GM18511 (cell line): ENCODE data around the gene AIG1.
"Not testable (repeated sequence)": the region's sequence is repeated elsewhere in the genome, so short reads cannot be mapped to it uniquely, and the experiment has no call there.

Source experiments
- ATAC-seq: cut with Tn5 transposase; IDR thresholded peaks from one replicate; pipeline ENCODE4 v1.9.1; 2021; ENCODE audit warnings: mild to moderate bottlenecking, moderate library complexity; ENCODE audit not compliant: unreplicated experiment

AIG1 gene

DNA sequence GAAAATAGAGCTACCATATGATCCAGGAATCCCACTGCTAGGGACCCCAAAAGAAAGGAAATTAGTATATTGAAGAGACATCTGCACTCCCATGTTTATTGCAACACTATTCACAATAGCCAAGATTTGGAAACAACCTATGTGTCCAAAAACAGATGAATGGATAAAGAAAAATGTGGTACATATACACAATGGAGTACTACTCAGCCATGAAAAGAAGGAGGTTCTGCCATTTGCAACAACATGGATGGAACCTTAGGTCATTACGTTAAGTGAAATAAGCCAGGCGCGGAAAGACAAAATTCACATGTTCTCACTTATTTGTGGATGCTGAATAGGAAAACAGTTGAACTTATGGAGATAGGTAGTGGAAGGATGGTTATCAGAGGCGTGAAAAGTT lies 252.5 kb downstream of the AIG1 start:
- ATAC-seq, result no peak

DNA sequence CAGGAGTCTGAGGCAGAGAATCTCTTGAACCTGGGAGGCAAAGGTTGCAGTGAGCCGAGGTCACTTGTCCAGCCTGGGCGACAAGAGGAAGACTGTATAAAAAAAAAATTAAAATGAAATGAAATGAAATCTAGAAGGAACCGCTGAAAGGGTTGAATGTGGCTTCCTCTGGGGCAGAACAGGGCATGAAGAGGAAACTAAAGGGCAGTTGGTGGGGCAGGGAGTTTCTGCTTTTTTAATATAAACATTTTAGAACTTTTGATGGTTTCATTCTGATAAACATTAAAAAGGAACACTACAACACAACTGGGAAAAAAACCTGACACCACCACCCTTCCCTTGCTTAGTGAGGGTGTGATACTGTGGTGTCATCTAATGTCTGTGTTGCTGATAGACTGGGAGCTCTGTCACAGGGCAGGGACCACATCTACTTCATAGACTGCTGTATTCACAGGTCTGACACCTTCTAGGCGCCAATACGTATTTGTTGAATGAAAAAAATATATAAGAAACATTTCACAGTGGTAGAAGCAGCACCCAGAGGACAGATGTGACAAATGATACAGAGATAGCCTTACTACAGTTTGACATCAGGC lies 260.9 kb downstream of the AIG1 start:
- ATAC-seq, result no peak

DNA sequence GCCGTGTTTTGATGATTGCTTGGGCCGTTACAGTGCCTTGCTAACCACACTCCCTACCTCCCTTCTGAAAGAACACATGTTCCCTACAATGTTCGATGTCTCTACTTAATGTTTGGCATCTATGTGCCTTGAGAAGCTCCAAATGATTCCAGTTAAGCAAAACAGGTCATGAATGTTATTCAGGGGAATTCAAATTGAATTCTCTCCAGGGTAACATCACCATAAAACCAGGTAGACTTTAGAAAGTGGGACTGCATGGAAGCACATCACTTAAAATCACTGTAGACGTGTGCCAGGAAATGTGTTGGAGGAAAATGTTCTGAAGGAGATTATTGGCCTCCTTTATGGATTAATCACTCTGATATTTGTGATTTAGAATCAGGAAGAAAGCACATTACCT lies 261.7 kb downstream of the AIG1 start:
- no peak for ATAC-seq

DNA sequence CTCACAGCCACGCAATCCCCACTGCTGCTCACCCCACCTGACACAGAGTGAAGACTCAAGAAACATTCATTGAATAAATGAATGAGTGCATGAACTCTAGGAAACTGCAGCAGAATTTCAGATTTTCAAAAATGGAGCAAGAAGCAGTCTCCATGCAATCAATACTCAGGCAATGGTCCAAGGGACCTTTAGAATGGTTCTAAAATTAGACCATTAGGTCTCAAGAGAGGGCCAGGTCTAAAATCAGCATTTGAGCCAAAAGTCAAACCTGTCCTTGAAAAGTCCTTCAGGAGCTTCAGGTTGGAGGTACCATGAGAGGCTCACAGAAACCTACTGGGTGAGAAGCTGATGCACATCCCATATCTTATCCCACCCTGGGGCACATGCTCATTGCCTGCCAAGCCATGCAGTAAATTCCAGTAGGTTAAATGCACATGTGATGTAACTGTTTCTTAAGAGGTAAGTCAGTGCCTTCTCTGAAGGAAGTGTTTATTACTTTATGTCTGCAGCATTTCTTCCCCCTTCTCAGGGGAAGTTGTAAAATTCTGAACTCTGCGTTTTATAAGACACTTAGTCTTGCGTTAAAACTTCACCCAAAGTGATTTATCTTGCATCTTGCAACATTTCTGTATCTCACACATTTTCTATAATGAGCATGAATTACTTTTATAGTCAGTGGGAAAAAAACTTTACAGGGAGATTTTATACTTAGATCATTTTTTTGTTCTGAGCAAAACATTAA lies 263.2 kb downstream of the AIG1 start:
- no peak for ATAC-seq

DNA sequence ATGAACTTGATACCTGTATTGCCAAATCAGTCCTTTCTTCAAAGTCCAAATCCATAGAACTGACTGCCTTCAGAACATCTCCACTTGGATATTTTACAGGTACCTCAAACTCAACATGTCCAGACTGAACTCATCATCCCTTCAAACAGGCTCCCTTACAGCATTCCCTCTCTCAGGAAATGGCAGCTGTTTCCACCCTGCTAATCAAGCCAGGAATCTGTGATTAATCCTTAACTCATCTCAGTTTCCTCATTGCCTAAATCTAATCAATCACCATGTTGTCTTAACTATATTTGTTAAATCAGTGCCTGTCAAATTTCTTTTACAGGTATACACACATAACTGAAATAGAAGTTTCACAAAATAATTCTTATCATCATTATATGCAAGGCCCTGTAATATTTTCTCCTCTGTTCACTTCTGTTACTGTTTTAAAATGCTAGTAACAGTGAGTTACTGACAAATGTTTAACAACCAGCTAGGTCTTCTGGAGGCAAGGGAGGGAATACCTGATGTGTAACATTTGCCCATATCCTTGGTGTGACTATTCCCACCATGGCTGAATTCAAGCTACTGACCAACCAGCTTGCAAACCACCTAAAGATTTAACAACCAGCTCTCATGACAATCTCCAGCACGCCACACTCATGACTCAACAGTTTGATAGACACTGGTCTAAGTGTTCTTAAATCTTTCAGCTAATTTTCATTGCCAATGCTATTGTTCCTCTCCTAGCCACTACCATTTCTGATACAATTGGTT lies 264.9 kb downstream of the AIG1 start:
- no peak for ATAC-seq

DNA sequence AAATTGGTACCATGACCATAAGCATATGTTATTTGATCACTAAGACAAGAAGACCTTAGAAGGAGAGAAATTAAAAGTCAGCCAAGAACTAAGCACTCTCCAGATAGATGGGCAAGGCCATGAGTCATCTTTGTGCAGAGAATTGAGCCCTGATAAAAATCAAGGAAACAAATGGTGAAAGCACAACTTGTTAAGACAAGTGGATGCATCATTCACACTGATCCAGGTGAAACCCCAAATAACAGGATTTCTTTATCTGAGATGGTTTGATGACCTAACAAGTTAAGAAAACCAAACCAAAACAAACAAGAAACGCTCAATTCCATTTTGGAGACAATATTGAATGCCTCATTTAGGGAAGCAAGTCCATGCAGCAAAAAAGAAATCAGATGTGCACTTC lies 268.2 kb downstream of the AIG1 start:
- ATAC-seq, result no peak

DNA sequence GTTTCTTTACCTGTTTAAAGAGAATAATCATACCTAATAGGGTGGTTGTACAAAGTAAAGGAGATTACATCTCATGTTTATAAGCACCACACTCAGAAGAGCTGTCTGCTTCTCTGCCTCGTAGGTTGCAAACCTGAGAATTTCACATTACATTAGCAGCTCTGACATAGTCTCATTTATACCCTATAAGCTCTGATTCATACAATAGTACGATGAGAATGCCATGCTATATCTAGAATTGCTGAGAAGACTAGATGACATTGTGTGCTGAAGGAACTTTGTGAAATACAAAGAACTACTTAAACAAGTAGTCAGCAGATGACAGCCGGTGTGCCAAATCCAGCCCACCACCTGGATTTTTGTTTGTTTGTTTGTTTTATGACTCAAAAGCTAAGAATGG lies 268.6 kb downstream of the AIG1 start:
- ATAC-seq, result no peak

DNA sequence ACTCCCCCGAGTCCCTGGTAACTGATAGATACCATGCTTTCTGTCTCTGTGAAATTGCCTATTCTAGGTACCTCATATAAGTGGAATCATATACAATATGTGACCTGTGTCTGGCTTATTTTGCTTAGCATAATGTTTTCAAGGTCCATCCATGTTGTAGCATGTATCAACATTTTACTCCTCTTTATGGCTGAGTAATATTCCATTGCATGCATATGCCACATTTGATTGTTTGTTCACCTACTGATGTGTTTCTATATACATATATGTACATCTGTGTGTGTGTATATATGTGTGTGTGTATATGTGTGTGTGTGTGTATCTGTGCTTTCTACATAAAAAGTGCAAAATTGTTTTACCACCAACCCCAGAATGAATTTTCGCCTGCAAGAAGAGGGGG lies 270.7 kb downstream of the AIG1 start:
- ATAC-seq, result no peak

DNA sequence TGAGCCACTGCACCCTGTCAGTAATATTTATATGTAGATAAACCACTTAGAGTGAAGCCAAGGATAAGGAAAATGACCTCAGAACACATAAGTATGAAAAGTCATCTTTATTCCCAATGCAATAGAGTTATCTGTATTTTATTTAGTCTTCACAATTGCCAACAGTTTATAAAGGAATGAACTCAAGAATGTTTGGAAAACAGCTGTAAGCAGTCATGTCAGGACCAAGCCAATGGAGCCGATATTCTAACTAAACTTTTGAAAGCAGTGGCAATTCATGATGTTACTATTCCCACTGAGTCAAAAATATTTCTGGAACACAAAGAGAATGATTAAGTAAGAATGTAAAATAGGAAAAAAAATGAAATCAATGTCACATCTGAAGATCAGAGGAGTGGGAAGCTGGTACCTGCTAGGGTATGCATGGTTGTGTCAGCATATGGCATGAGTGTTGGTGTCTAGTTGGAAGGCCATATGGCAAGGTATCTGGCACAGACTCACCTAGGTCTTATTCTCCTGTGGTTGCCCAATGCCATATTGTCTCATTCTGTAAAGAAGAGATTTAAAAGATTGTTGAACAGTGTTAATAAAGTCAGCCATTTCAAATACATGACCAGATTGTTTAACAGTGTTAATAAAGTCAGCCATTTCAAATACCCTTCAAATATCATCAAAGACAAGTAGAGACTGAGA lies 271.6 kb downstream of the AIG1 start:
- no peak for ATAC-seq

DNA sequence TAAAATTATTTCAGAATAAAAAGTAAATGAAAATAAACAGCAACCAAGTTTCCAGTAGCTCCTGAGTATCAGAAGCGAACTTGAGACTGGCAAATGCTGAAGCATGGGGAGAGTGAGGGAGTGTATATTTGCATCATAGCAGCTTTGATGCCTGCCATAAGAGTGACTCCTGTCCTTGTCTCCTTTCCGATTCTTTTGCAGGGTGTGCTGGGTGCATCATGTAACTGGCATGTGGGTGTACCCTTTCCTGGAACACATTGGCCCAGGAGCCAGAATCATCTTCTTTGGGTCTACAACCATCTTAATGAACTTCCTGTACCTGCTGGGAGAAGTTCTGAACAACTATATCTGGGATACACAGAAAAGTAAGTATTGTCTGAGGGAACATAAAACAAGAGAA lies 272.4 kb downstream of the AIG1 start:
- no peak for ATAC-seq

DNA sequence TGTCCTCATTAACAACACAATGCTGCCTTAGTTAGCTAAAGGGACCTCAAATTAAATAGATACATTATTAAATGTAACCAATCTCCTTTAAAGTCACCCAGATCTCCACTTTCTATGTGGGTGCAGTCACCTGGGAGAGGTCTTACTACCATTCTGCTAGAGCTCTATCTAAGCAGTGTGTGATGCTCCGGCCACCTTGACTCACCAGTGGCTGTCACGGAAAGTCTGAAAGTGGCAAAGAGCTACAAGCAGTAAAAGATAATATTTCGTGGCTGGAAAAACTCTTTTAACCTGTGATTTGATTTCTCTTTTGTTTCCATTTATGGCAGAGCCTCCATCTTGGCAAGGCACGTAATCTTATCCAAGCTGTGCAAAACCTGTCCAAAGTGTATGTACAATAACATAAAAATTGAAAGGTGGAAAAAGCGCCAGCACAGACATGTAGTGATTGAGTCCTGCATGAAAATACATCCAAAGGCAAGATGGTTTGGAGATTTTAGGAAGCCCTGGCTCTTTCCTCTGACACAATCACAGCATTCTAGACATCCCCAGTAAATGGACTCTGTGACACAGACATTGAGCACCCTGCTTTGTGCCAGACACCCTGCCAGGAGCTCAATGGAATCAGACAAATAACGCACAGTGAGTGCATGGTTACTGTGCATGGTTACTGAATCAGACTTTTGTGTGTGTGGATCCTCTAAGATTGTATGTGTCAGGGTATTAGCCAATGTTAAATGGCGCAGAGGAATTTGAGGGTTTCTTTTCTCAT lies 273.2 kb downstream of the AIG1 start:
- no peak for ATAC-seq

DNA sequence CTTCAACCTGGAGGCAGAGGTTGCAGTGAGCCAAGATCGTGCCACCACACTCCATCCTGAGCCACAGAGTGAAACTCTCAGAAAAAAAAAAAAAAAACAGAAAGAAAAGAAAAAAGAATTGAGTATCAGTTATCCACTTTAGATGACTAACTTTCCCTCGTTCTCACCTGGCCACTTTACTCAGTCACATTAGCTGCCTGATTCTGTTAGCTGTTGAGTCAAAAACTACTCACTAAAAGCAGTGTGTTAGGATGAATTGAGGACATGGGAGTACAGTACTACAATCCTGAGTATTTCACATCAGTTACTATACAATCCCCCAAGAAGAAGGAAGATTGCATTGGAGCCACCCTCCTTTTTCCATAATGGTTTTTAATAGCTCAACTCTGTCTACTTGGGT lies 275.2 kb downstream of the AIG1 start:
- ATAC-seq, result no peak

DNA sequence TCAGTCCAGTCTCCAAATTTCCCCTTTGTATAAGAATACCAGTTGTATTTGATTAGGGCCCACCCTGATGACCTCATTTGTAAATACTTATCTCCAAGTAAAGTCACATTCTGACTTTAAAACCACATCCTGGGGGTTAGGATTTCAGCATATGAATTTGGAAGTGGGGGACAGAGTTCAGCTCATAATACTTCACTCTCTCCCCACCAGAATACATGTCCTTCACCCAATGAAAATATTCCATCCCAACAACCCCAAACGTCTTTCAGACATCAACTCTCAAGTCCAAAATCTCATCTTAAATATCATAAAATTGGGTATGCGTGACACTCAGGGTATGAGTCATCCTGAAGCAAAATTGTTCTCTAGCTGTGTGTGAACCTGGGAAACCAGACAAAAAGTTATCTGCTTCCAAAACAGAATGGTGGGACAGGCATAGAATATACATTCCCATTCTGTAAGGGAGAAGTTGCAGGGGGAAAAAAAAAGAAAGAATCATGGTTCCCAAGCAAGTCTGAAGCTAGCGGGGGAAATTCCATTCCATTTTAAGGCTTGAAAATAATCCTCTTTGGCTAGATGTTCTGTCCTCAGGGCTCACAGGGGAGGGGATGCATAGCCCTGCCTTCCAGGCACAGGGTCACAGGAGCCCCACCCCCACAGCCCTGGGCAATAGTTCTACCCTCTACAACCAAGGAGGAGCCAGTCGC lies 275.9 kb downstream of the AIG1 start:
- no peak for ATAC-seq

DNA sequence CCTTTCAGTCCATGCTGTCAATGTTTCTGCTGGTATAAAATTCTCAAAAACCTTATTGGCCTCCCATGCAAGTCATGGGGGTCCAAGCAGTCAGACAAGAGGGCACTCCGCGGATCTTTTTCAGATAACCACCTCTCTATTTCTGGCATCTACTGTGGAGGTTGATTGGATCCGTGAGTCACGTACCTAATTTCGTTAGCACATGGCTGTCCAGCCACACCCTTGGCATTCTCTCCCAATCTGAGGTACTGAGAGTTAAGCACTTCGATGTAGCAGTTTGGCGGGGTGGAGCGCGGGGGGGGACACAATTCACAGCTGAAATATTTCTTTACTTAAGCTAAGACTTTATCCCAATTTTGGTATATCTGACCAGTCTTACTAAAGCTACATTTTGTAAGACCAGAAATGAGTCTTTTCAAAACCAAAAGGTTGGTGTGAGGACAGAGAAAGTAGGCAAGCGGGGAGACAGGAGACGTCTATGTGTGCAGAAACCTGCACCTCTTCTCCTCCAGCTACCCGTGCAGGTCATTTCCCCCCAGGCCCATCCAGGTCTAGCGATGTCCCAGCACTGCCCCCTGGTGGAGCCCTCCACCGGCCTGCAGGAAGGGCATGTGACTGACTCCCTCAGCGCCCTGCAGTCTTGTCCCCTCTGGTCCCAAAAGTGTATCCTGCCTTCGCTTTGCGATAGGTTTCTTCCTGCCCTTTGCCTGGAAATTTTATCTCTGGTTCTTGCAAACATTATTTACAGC lies 276.7 kb downstream of the AIG1 start:
- ATAC-seq, result no peak

DNA sequence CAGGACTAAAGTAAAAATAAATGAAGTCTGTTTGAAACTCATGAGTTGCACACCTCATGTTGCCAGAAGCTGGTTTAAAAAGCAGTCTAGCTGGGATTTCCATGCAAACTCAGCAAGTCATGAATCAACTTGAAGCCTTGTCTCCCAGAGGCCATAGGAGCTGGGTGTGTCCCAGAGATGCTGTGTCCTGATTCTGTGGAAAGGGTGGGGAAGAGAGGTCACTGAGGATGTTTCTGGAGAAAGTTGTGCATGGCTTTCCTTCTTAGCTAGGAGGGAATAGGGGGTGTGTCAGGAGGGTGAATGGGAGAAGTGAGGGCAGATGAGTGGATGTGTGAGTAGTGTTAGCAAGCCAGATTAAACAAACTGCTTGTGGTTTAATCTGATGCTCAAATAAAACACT lies 278.5 kb downstream of the AIG1 start:
- no peak for ATAC-seq

DNA sequence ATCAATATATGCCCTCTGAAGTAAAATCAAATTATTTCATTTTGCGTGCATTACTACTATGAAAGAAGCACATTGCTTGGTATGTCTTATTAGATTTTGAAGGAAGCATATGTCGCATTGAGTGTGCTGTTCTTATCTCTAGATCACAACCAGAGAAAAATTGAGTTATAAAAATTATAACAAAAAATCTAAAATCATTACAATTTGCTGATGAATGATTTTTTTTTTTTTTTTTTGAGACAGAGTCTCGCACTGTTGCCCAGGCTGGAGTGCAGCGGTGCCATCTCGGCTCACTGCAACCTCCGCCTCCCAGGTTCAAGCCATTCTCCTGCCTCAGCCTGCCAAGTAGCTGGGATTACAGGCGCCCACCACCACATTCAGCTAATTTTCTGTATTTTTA lies 284.8 kb downstream of the AIG1 start:
- not testable (repeated sequence) for ATAC-seq

DNA sequence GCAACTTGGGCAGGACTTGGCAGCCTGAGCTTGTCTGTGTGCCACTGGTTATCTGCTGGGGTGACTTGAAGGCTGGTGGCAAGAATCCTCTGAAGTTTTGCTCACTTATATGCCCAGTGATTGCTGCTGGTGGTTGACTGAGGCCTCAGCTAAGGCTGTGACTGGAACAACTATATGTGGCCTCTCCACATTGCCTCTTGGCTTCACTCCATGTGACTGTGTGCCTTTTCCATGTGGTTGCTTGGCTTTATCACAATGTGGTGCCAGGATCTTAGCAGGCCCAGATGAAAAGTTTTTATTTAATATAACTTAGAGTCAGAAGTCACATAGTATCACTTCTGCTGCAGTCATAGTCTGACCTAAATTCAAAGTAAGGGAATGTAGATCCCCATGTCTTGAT lies 285.3 kb downstream of the AIG1 start:
- ATAC-seq, result no peak

DNA sequence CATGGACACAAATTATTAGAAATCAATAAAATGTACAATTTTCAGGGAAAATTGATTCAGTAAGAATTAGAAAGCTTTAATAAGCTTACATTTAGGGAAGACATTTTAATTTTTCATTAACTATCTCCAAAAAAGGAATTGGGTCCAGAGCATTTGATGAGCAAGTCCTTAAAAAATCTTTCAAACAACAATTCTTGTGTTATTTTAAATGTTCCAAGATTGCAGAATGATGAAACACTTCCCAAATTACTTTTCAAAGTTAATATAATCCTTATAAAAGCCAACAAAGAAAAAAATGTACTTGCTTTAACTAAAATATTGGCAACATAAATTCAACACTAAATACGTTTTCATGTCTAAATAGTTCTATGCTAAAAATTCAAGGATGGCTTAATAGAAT lies 287.8 kb downstream of the AIG1 start:
- ATAC-seq, result no peak

DNA sequence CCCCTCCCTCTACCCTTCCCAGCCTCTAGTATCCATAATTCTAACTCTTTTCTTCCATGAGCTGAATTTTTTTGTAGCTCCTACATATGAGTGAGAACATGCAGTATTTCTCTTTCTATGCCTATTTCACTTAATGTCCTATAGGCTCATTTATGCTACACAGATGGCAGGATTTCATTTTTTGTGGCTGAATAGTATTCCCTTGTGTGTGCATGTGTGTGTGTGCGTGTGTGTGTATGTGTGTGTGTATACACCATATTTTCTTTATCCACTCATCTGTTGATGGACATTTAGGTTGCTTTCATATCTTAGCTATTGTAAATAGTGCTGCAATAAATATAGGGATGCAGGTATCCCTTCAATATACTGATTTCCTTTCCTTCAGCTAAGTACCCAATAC lies 288.8 kb downstream of the AIG1 start:
- ATAC-seq, result no peak
